Subcutaneous abdominal adipose tissue (tissue), 5 donors: ENCODE results near the gene CLDN19.
"Not testable (repeated sequence)": the region's sequence is repeated elsewhere in the genome, so short reads cannot be mapped to it uniquely, and the experiment has no call there.

ENCODE experiments used
- H3K27ac ChIP-seq: one replicate; pipeline ENCODE4 v1.7.0; 2013; ENCODE audit warnings: low read depth, mild to moderate bottlenecking, inconsistent platforms, low read length, moderate library complexity
- H3K27me3 ChIP-seq, 5 donors: one replicate each; pipeline ENCODE4 v1.7.0; 2013; ENCODE audit warnings: low read length in 5 of 5, inconsistent platforms in 1 of 5; ENCODE audit not compliant: control insufficient read depth in 5 of 5, insufficient read depth in 4 of 5
- H3K36me3 ChIP-seq, 5 donors: one replicate each; pipeline ENCODE4 v1.7.0; 2013; ENCODE audit warnings: low read length in 5 of 5; ENCODE audit not compliant: control insufficient read depth in 5 of 5, insufficient read depth in 5 of 5
- H3K4me1 ChIP-seq, 5 donors: one replicate each; pipeline ENCODE4 v1.7.0; 2013; ENCODE audit warnings: low read length in 5 of 5, mild to moderate bottlenecking in 3 of 5, moderate library complexity in 1 of 5; ENCODE audit not compliant: control insufficient read depth in 5 of 5, insufficient read depth in 5 of 5
- H3K4me3 ChIP-seq, 5 donors: one replicate each; pipeline ENCODE4 v1.7.0; 2013; ENCODE audit warnings: low read length in 5 of 5, low read depth in 1 of 5
- H3K9ac ChIP-seq, 5 donors: one replicate each; pipeline ENCODE4 v1.7.0; 2013; ENCODE audit warnings: low read length in 5 of 5, mild to moderate bottlenecking in 4 of 5, moderate library complexity in 3 of 5
- H3K9me3 ChIP-seq, 5 donors: one replicate each; pipeline ENCODE4 v1.7.0; 2013; ENCODE audit warnings: low read length in 5 of 5; ENCODE audit not compliant: control insufficient read depth in 5 of 5
- donor health status: healthy.
- donor health status: healthy.
- donor health status: healthy.
- donor health status: healthy.
- donor health status: healthy.

The CLDN19 gene

GRCh38 chr1:42720868-42721267, 19.2 kb downstream of the CLDN19 start:
- H3K9me3 ChIP-seq: no peaks in the 10 kb centered on the region
- no peaks in the 10 kb centered on the region for H3K27me3 ChIP-seq
- peaks cover 0 to 8% (median 0%) of the 10 kb centered on the region in 5 donors for H3K36me3 ChIP-seq
- H3K4me3 ChIP-seq: no peak overlapping the region
- no peak overlapping the region for H3K27ac ChIP-seq
- H3K9ac ChIP-seq: no peak overlapping the region
- H3K4me1 ChIP-seq: no peaks in the 10 kb centered on the region

- Histone ChIP-seq H3K4me3 (peak overlapping the region in 1 of 5 donors; percentile 16), H3K9me3 (peaks cover 0 to 19% (median 13%) of the 10 kb centered on the region in 5 donors), H3K36me3 (peaks cover 0 to 20% (median 6%) of the 10 kb centered on the region in 5 donors)
- not testable (repeated sequence) for H3K9ac ChIP-seq, H3K27ac ChIP-seq, H3K27me3 ChIP-seq, H3K4me1 ChIP-seq
These were observed 25.6 kb downstream of the CLDN19 start for GRCh38 chr1:42714441-42714840.

GRCh38 chr1:42713293-42713692, 26.7 kb downstream of the CLDN19 start:
- Histone ChIP-seq H3K4me3 (no peak overlapping the region), H3K9me3 (peaks cover 0 to 19% (median 13%) of the 10 kb centered on the region in 5 donors), H3K36me3 (peaks cover 0 to 23% (median 4%) of the 10 kb centered on the region in 5 donors)

GRCh38 chr1:42712808-42713207, 27.2 kb downstream of the CLDN19 start:
- Histone ChIP-seq H3K9me3 (peaks cover 0 to 19% (median 13%) of the 10 kb centered on the region in 5 donors), H3K36me3 (peaks cover 0 to 21% (median 4%) of the 10 kb centered on the region in 5 donors)
- H3K27me3 ChIP-seq, H3K9ac ChIP-seq, H3K4me3 ChIP-seq, H3K27ac ChIP-seq, H3K4me1 ChIP-seq: not testable (repeated sequence)

More at GRCh38 chr1:42713293-42713692, 26.7 kb downstream of the CLDN19 start:
- Histone ChIP-seq H3K27me3 (no peaks in the 10 kb centered on the region), H3K9ac (no peak overlapping the region), H3K4me1 (no peaks in the 10 kb centered on the region), H3K27ac (no peak overlapping the region)

- Histone ChIP-seq H3K9ac (no peak overlapping the region), H3K27ac (no peak overlapping the region), H3K36me3 (peaks cover 45 to 78% (median 66%) of the 10 kb centered on the region in 5 donors), H3K27me3 (no peaks in the 10 kb centered on the region), H3K4me1 (no peaks in the 10 kb centered on the region), H3K4me3 (no peak overlapping the region), H3K9me3 (no peaks in the 10 kb centered on the region)
These were observed 36.1 kb downstream of the CLDN19 start for GRCh38 chr1:42703888-42704464.

GRCh38 chr1:42700006-42700405, 40.0 kb downstream of the CLDN19 start:
- peaks cover 58 to 96% (median 82%) of the 10 kb centered on the region in 5 donors for H3K36me3 ChIP-seq

GRCh38 chr1:42698081-42698813, 41.8 kb downstream of the CLDN19 start:
- H3K4me1 ChIP-seq: no peaks in the 10 kb centered on the region
- H3K27ac ChIP-seq: no peak overlapping the region
- no peak overlapping the region for H3K9ac ChIP-seq
- no peaks in the 10 kb centered on the region for H3K27me3 ChIP-seq
- H3K36me3 ChIP-seq: peaks cover 54 to 88% (median 70%) of the 10 kb centered on the region in 5 donors
- H3K4me3 ChIP-seq: no peak overlapping the region
- H3K9me3 ChIP-seq: no peaks in the 10 kb centered on the region

More at GRCh38 chr1:42700006-42700405, 40.0 kb downstream of the CLDN19 start:
- no peak overlapping the region for H3K4me3 ChIP-seq
- H3K4me1 ChIP-seq: no peaks in the 10 kb centered on the region
- H3K27me3 ChIP-seq: no peaks in the 10 kb centered on the region
- H3K9ac ChIP-seq: no peak overlapping the region
- no peak overlapping the region for H3K27ac ChIP-seq
- H3K9me3 ChIP-seq: no peaks in the 10 kb centered on the region

- H3K36me3 ChIP-seq: peaks cover 21 to 39% (median 24%) of the 10 kb centered on the region in 5 donors
- no peak overlapping the region for H3K27ac ChIP-seq
- H3K4me1 ChIP-seq: peaks cover 0 to 38% (median 30%) of the 10 kb centered on the region in 5 donors
- peak overlapping the region in 2 of 5 donors; percentile 35 to 44 for H3K9ac ChIP-seq
- H3K4me3 ChIP-seq: no peak overlapping the region
- no peaks in the 10 kb centered on the region for H3K9me3 ChIP-seq
- H3K27me3 ChIP-seq: no peaks in the 10 kb centered on the region
These were observed 47.1 kb downstream of the CLDN19 start for GRCh38 chr1:42692911-42693310.

GRCh38 chr1:42692461-42692860, 47.6 kb downstream of the CLDN19 start:
- Histone ChIP-seq H3K9ac (peak overlapping the region in 2 of 5 donors; percentile 35 to 44), H3K27me3 (no peaks in the 10 kb centered on the region), H3K36me3 (peaks cover 16 to 36% (median 23%) of the 10 kb centered on the region in 5 donors), H3K4me3 (no peak overlapping the region), H3K4me1 (peaks cover 0 to 41% (median 34%) of the 10 kb centered on the region in 5 donors), H3K9me3 (no peaks in the 10 kb centered on the region), H3K27ac (no peak overlapping the region)

- no peak overlapping the region for H3K9ac ChIP-seq
- peaks cover 0 to 53% (median 44%) of the 10 kb centered on the region in 5 donors for H3K4me1 ChIP-seq
- no peak overlapping the region for H3K4me3 ChIP-seq
- no peak overlapping the region for H3K27ac ChIP-seq
- H3K36me3 ChIP-seq: peaks cover 3 to 23% (median 11%) of the 10 kb centered on the region in 5 donors
- no peaks in the 10 kb centered on the region for H3K27me3 ChIP-seq
- no peaks in the 10 kb centered on the region for H3K9me3 ChIP-seq
These were observed 48.9 kb downstream of the CLDN19 start for GRCh38 chr1:42691157-42691498.
